Measurements from ENCODE around the gene SASH1. TPM values are rescaled to one million over a fixed set of nuclear protein-coding genes. Genes with fewer than 3 reads are reported as not detected.

The SASH1 gene
- total and polyA plus RNA-seq, 2 of the 8 experiments (the other 6 are each of a cell fraction or from before 2014, with no cell fraction given): 6.0 to 20.2 TPM

DNA sequence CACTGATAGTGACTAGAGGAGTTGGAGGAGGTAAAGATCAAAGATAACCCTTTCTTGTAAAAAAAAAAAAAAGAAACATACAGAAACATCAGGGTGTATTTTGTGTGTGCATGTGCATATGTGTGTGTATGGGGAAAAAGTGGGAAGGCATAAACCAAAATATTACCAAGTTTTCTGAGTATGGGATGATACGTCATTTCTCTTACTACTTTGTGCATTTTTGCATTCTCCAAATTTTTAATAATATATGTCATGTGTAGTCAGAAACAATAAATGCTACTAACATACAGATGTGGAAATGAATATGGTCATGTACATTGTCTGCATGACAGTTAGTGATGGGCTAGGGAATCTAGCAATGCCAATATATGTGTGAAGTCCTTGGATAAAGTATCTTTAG lies 161.1 kb downstream of the SASH1 start:
- no peaks in the 10 kb centered on the region for H3K27me3 ChIP-seq (replicated peaks in 1 of 4; ENCODE audit: control insufficient read depth in 3 of 4, extremely low read depth in 1 of 4, insufficient read depth in 3 of 4, low read length in 3 of 4)
- H2BK20ac ChIP-seq (ENCODE audit: low read length): no peak overlapping the region
- no peak overlapping the region for H3K4me3 ChIP-seq (ENCODE audit: extremely low read depth in 1 of 4, insufficient read depth in 2 of 4, low read depth in 3 of 4, low read length in 4 of 4)
- no peak overlapping the region for H3K56ac ChIP-seq (replicated peaks; ENCODE audit: insufficient read length, low read depth, low read length)
- H4K8ac ChIP-seq (ENCODE audit: extremely low read depth, insufficient read depth, low read length): no peak overlapping the region
- H3K36me3 ChIP-seq (ENCODE audit: control insufficient read depth in 2 of 4, insufficient read depth in 4 of 4, low read length in 3 of 4): no peaks in the 10 kb centered on the region; a peak in 2 of 8 replicates
- no peak overlapping the region for H3K9ac ChIP-seq (replicated peaks in 1 of 4; ENCODE audit: extremely low read depth in 1 of 4, low read depth in 3 of 4, low read length in 3 of 4)
- H2BK120ac ChIP-seq (replicated peaks; ENCODE audit: low read depth, low read length): no peak overlapping the region
- no peak for TF ChIP-seq RXRA (IDR thresholded peaks at IDR 0.05; ENCODE audit: insufficient read depth, low read depth, low read length)
- peaks cover 0 to 3% of the 10 kb centered on the region in 2 experiments; a peak in 1 of 4 replicates for H3K79me2 ChIP-seq (ENCODE audit: control insufficient read depth in 1 of 2, insufficient read depth in 2 of 2, low read length in 2 of 2)
- H3K4me2 ChIP-seq (ENCODE audit: insufficient read depth in 1 of 2, low read depth in 2 of 2, low read length in 2 of 2): no peak overlapping the region
- no peaks in the 10 kb centered on the region for H3K9me3 ChIP-seq (ENCODE audit: insufficient read depth in 2 of 2, low read depth in 1 of 2, low read length in 1 of 2)
- FAIRE-seq (no peak), DNase-seq (ENCODE audit: low read depth in 1 of 2, low spot score in 2 of 2) (no peak)
- H2BK15ac ChIP-seq (ENCODE audit: low read length): no peak overlapping the region
- H2AFZ ChIP-seq (ENCODE audit: low read length): no peak overlapping the region
- H3K14ac ChIP-seq (ENCODE audit: insufficient read length): no peak overlapping the region
- H3K23me2 ChIP-seq (ENCODE audit: low read depth, low read length): no peaks in the 10 kb centered on the region
- POLR2A ChIA-PET (ENCODE audit: partially characterized antibody): no interaction called here
- H3K27ac ChIP-seq (ENCODE audit: low read depth, low read length): no peak overlapping the region
- 44% methylated on average over 1 of the region's 1 CpG; no CpG with 5 or more reads in 1 of the 2 experiments for WGBS, 2 experiments (ENCODE audit: extremely low coverage in 1 of 2, insufficient coverage in 1 of 2, insufficient read length in 1 of 2, insufficient replicate concordance in 2 of 2, low coverage in 1 of 2, low lambda C conversion rate in 2 of 2, missing lambda C conversion rate in 1 of 2)
- no peak overlapping the region for H4K91ac ChIP-seq (replicated peaks; ENCODE audit: insufficient read length, low read length)
- H4K5ac ChIP-seq (ENCODE audit: insufficient read length, low read depth, low read length): no peak overlapping the region
- H3K18ac ChIP-seq (ENCODE audit: extremely low read depth, low read length): no peak overlapping the region
- H2AK5ac ChIP-seq (ENCODE audit: low read depth, low read length): no peak overlapping the region
- H3K4me1 ChIP-seq (replicated peaks in 1 of 4; ENCODE audit: control insufficient read depth in 3 of 4, insufficient read depth in 4 of 4, low read length in 3 of 4): peaks cover 0 to 5% (median 5%) of the 10 kb centered on the region in 4 experiments; a peak in 3 of 7 replicates
- no peak overlapping the region for H2BK12ac ChIP-seq (ENCODE audit: low read depth, low read length)
- no peak overlapping the region for H3K23ac ChIP-seq (ENCODE audit: insufficient read length)
- no peak overlapping the region for H3K4ac ChIP-seq (replicated peaks; ENCODE audit: insufficient read length, low read depth, low read length)
- H3K79me1 ChIP-seq (ENCODE audit: low read depth, low read length): no peaks in the 10 kb centered on the region; the same call in 1 of the 2 replicates
- H4K20me1 ChIP-seq (replicated peaks in 1 of 2; ENCODE audit: control insufficient read depth in 1 of 2, insufficient read depth in 2 of 2, low read length in 2 of 2): peaks cover 2 to 3% of the 10 kb centered on the region in 2 experiments
- no peak overlapping the region for H2BK5ac ChIP-seq (ENCODE audit: low read depth, low read length)
- CTCF ChIA-PET (ENCODE audit: partially characterized antibody): interaction anchor here (0.9 kb wide), 1 partner anchor 328 kb away, joined by 4 read pairs; no protein-coding TSS in a partner anchor

Data from H1 (cell line).